ENCODE data around the gene NDRG2.

The NDRG2 gene

GRCh38 chr14:21024585-21025370 is at the start of gene NDRG2:
Gene NDRG2 (minus strand): TSS chr14:21025061. CDS start chr14:21023315, 1,746 bp downstream.
- DNase-seq = peak; percentile 27

- no peak for DNase-seq
These were observed 49.1 kb upstream of the NDRG2 start for GRCh38 chr14:21073921-21074320.

GRCh38 chr14:21072781-21073339 is 48.0 kb upstream of the NDRG2 start:
- DNase-seq = no peak

- no peak for DNase-seq
These were observed 47.2 kb upstream of the NDRG2 start for GRCh38 chr14:21072031-21072473.

GRCh38 chr14:21071225-21072030 is 46.6 kb upstream of the NDRG2 start:
- DNase-seq = peak; percentile 91

GRCh38 chr14:21070610-21071224 is 45.9 kb upstream of the NDRG2 start:
- DNase-seq = peak; percentile 71

- DNase-seq = peak; percentile 66
These were observed 45.3 kb upstream of the NDRG2 start, which contains the start of gene ARHGEF40 for GRCh38 chr14:21070083-21070609. Gene ARHGEF40 (plus strand): TSS chr14:21070304. CDS start chr14:21070397, 93 bp downstream.

GRCh38 chr14:21069388-21070082 is 44.7 kb upstream of the NDRG2 start:
- peak; percentile 51 for DNase-seq

- DNase-seq = peak; percentile 79
These were observed 43.9 kb upstream of the NDRG2 start for GRCh38 chr14:21068521-21069387.

- DNase-seq = peak; percentile 33
These were observed 42.1 kb upstream of the NDRG2 start for GRCh38 chr14:21066882-21067502.

GRCh38 chr14:21063479-21063878 is 38.6 kb upstream of the NDRG2 start:
- DNase-seq = no peak

- no peak for DNase-seq
These were observed 36.4 kb upstream of the NDRG2 start for GRCh38 chr14:21061347-21061668.

- no peak for DNase-seq
These were observed 35.9 kb upstream of the NDRG2 start for GRCh38 chr14:21060614-21061346.

GRCh38 chr14:21059842-21060613 is 35.2 kb upstream of the NDRG2 start:
- DNase-seq = no peak

- no peak for DNase-seq
These were observed 34.0 kb upstream of the NDRG2 start for GRCh38 chr14:21058903-21059302.

- no peak for DNase-seq
These were observed 33.2 kb upstream of the NDRG2 start, which contains the start of gene RNASE8 for GRCh38 chr14:21057803-21058675. Gene RNASE8 (plus strand): TSS chr14:21057822. CDS start chr14:21057893, 71 bp downstream.

GRCh38 chr14:21056520-21057163 is 31.8 kb upstream of the NDRG2 start:
- no peak for DNase-seq

Data from NCI-H345 (cell line).